ENCODE data around the gene ACTRT2. TPM values are rescaled to one million over a fixed set of nuclear protein-coding genes. Genes with fewer than 3 reads are reported as not detected.

ACTRT2 gene
- total RNA-seq, 1 experiment from 2014 or later: not detected

DNA sequence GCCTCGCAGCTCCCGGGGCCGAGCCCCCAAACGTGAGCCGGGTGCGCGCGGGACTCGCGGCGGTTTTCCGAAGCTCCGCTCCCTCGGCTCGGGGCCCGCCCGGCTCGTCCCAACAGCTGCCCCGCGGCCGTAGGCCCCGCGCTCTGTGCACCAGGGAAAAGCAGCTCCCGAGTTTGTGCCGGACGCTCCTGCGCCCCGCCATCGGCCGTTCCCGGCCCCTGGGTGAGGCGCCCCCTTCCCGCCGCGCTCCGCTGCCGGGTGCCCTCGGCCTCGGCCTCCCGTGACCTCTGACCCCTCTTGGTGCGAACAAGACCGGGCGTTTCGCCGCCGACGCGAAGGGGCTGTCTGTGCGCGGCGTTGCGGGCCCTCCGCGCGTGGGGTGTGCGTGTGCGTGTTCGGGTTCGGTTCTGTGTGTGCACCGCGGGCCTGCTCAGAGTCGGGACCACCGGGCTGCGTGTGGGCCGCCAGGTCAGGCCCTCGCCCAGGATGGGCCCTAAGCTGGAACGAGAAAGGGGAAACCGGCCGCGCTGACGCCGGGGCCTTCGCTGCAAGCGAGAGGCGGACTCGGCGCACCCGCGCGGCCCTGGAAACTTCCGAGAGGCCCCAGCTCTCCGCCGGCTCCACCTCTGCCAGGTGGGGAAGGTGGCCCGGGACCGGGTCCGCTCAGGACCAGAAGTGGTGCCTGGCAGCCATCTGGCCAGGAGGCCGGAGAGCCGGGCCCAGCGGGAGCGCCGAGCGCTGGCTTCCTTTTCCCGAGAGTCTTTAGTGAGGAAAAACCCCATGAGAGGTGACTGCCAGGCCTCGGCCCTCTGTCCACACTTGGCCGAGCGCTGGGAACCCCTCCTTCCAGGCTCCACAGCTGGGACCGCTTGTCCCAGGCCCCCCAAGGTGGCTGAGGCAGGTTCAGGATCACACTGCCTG is 49.6 kb downstream of the ACTRT2 start:
- H3K9me3 Mint-ChIP-seq (ENCODE audit: unreplicated experiment): no peaks in the 10 kb centered on the region
- no peak overlapping the region for H3K4me3 Mint-ChIP-seq (ENCODE audit: unreplicated experiment)
- intact Hi-C loops (cut with micrococcal nuclease; ENCODE audit: unreplicated experiment): no loop called here
- no peaks in the 10 kb centered on the region for H3K27me3 Mint-ChIP-seq (ENCODE audit: insufficient read depth, unreplicated experiment)
- Histone ChIP-seq H3K27me3 (replicated peaks; ENCODE audit: control insufficient read depth, insufficient read depth, low read length) (no peaks in the 10 kb centered on the region), H3K9me3 (no peaks in the 10 kb centered on the region), H3K36me3 (ENCODE audit: control insufficient read depth, insufficient read depth, low read length) (no peaks in the 10 kb centered on the region), H3K4me3 (ENCODE audit: low read depth, low read length) (no peak overlapping the region), H3K4me1 (no peaks in the 10 kb centered on the region)
- POLR2A ChIA-PET: no interaction called here
- no peaks in the 10 kb centered on the region for H3K4me1 Mint-ChIP-seq (ENCODE audit: low read depth, unreplicated experiment)
- TF ChIP-seq, protein P1, sequence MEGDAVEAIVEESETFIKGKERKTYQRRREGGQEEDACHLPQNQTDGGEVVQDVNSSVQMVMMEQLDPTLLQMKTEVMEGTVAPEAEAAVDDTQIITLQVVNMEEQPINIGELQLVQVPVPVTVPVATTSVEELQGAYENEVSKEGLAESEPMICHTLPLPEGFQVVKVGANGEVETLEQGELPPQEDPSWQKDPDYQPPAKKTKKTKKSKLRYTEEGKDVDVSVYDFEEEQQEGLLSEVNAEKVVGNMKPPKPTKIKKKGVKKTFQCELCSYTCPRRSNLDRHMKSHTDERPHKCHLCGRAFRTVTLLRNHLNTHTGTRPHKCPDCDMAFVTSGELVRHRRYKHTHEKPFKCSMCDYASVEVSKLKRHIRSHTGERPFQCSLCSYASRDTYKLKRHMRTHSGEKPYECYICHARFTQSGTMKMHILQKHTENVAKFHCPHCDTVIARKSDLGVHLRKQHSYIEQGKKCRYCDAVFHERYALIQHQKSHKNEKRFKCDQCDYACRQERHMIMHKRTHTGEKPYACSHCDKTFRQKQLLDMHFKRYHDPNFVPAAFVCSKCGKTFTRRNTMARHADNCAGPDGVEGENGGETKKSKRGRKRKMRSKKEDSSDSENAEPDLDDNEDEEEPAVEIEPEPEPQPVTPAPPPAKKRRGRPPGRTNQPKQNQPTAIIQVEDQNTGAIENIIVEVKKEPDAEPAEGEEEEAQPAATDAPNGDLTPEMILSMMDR (IDR thresholded peaks at IDR 0.05; ENCODE audit: insufficient read depth in 1 of 2, low read depth in 1 of 2, low read length in 1 of 2, severe bottlenecking in 1 of 2, unreplicated experiment in 1 of 2): no peak
- no peaks in the 10 kb centered on the region for H3K36me3 Mint-ChIP-seq (ENCODE audit: insufficient read depth, unreplicated experiment)
- BruUV-seq (replicated peaks): no TSS peak
- CTCF ChIA-PET: interaction anchor here (0.6 to 0.7 kb wide), 2 partner anchors 248 to 250 kb away, joined by 3 read pairs; no protein-coding TSS in a partner anchor
- no peak overlapping the region for H3K27ac Mint-ChIP-seq (ENCODE audit: unreplicated experiment)
- DNase-seq: no peak

DNA sequence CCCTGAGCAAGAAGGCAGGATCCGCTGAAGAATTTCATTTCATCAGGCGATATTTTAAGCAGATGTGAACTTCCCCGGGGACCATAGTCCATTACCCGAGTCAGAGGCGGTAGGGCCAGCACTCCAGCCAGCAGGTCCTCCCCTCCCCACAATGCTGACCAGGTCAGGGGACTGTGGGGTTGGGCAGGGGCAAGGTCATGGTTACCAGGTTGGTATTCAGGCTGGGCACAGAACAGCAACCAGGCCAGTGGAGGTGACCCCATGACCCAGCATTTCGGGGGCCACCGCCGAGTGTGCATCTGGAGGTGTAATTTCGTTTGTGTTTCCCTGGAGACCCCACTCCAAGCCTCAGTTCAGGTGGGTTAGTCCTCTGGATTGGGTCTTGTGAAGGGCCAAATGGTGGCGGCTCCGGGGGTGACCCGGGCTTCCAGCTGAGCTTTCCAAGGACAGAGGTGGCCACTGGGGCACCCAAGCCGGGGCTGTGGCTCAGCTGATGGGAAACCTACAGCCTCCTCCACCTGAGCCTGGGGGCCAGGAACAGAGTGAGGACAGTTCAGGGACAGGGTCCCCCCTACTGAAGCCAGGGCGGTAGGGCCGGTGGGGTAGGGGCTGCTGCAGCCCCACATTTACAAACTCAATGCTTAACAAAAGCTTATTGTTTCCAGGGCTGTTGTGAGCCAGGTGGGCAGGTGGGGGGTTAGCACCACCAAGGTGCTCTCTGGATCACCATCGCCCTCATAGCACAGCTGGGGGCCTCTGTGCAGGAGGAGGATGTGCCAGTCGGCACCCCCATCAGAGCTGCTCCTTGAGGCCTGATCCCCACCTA is 50.5 kb downstream of the ACTRT2 start:
- Mint-ChIP-seq H3K9me3 (ENCODE audit: unreplicated experiment) (no peaks in the 10 kb centered on the region), H3K4me1 (ENCODE audit: low read depth, unreplicated experiment) (no peaks in the 10 kb centered on the region), H3K4me3 (ENCODE audit: unreplicated experiment) (no peak overlapping the region), H3K36me3 (ENCODE audit: insufficient read depth, unreplicated experiment) (no peaks in the 10 kb centered on the region), H3K27ac (ENCODE audit: unreplicated experiment) (no peak overlapping the region), H3K27me3 (ENCODE audit: insufficient read depth, unreplicated experiment) (no peaks in the 10 kb centered on the region)
- CTCF ChIA-PET: no interaction called here
- no peak for DNase-seq
- Histone ChIP-seq H3K36me3 (ENCODE audit: control insufficient read depth, insufficient read depth, low read length) (no peaks in the 10 kb centered on the region), H3K27me3 (replicated peaks; ENCODE audit: control insufficient read depth, insufficient read depth, low read length) (no peaks in the 10 kb centered on the region), H3K4me3 (ENCODE audit: low read depth, low read length) (no peak overlapping the region), H3K4me1 (no peaks in the 10 kb centered on the region), H3K9me3 (no peaks in the 10 kb centered on the region)
- POLR2A ChIA-PET: no interaction called here
- no TSS peak for BruUV-seq (replicated peaks)
- intact Hi-C loops (cut with micrococcal nuclease; ENCODE audit: unreplicated experiment): no loop called here
- TF ChIP-seq, protein P1 (IDR thresholded peaks at IDR 0.05; ENCODE audit: insufficient read depth in 1 of 2, low read depth in 1 of 2, low read length in 1 of 2, severe bottlenecking in 1 of 2, unreplicated experiment in 1 of 2): no peak

Other genes starting within 250 kb of the ACTRT2 start
- gene TTC34, start 219.8 kb upstream of the ACTRT2 start, total RNA-seq (2022): 0.70 and 0.79 TPM in 2 replicates
- 4.2 and 5.3 TPM in 2 replicates for gene PRDM16, start 47.7 kb downstream of the ACTRT2 start, total RNA-seq (2022)